Fibroblast of villous mesenchyme (primary cell): ENCODE results near the gene DLX2. TPM values are rescaled to one million over a fixed set of nuclear protein-coding genes. Genes with fewer than 3 reads are reported as not detected.
A peak's percentile ranks its signal among the peaks of the same experiment; 100 is the strongest.

Experiments
- DNase-seq: peaks from one replicate; pipeline ENCODE4 v3.0.0-alpha.2; 2010; ENCODE audit warnings: low read depth
- H3K4me3 ChIP-seq: 2 replicates; pipeline ENCODE4 v1.5.1; 2011; ENCODE audit warnings: low read depth, mild to moderate bottlenecking, low read length
- total RNA-seq: library from RNA; depleted of rRNA; stranded (reverse); fragments of >200 nt; gene quantifications from 2 replicates; pipeline ENCODE4 v1.2.3, GENCODE V29; 2012
- TF ChIP-seq, protein P1 (sequence below): IDR thresholded peaks from 2 replicates; pipeline ENCODE4 v1.5.1; 2012; ENCODE audit warnings: low read depth, mild to moderate bottlenecking, low read length; ENCODE audit not compliant: insufficient read depth

DLX2 gene
- total RNA-seq, 1 donor = under 0.01 TPM

DNA sequence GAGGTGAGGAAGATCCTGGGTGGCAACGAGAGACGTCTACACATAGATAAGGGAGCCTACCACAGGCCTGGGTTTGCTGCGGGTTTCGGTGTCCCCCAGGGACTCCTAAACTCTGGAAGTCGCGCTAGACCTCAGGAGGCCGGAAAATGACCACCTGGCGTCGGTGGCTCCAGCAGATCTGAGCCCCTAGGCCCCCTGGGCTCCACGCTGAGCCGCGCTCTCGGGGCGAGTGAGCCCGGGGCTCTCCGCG, 18.4 kb downstream of the DLX2 start:
- DNase-seq = no peak
- TF ChIP-seq, protein P1, sequence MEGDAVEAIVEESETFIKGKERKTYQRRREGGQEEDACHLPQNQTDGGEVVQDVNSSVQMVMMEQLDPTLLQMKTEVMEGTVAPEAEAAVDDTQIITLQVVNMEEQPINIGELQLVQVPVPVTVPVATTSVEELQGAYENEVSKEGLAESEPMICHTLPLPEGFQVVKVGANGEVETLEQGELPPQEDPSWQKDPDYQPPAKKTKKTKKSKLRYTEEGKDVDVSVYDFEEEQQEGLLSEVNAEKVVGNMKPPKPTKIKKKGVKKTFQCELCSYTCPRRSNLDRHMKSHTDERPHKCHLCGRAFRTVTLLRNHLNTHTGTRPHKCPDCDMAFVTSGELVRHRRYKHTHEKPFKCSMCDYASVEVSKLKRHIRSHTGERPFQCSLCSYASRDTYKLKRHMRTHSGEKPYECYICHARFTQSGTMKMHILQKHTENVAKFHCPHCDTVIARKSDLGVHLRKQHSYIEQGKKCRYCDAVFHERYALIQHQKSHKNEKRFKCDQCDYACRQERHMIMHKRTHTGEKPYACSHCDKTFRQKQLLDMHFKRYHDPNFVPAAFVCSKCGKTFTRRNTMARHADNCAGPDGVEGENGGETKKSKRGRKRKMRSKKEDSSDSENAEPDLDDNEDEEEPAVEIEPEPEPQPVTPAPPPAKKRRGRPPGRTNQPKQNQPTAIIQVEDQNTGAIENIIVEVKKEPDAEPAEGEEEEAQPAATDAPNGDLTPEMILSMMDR = no peak
- peak overlapping the region; percentile 59 for H3K4me3 ChIP-seq

DNA sequence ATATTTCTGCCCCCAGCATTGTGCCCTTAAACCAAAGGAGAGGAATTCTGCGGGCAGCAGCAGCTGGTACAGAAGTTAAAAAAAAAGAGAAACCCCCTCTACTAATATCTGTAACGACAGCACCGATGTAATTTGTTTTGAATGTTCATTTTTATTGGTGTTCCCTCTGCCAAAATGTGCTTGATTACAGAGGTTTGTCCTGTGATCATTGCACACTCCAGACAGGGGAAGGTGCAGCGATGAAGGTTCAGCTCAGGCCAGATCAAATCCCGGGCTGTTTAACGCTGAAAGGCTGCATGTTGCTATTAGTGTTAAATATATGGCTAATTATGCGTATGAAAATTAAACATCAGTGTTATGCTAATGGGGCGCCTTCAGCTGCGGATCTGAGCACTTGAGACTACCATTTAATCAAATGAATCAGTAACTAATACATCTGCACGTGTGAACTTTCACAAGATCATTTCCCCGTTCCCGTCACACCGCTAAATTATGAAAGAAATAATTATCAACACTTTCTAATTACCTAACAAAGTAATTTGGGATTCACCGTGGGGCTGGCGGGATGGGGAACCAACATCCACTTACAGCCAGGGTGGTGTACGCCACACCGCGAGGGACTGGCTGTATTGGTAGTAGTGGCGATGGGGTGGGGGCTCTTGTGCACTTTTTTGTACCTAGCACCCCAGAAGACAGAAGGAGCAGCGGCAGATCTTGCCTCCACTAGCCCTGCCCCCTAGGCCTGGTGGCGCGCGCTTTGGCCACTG, 18.9 kb downstream of the DLX2 start:
- DNase-seq = no peak
- no peak overlapping the region for H3K4me3 ChIP-seq
- TF ChIP-seq, protein P1 = no peak

DNA sequence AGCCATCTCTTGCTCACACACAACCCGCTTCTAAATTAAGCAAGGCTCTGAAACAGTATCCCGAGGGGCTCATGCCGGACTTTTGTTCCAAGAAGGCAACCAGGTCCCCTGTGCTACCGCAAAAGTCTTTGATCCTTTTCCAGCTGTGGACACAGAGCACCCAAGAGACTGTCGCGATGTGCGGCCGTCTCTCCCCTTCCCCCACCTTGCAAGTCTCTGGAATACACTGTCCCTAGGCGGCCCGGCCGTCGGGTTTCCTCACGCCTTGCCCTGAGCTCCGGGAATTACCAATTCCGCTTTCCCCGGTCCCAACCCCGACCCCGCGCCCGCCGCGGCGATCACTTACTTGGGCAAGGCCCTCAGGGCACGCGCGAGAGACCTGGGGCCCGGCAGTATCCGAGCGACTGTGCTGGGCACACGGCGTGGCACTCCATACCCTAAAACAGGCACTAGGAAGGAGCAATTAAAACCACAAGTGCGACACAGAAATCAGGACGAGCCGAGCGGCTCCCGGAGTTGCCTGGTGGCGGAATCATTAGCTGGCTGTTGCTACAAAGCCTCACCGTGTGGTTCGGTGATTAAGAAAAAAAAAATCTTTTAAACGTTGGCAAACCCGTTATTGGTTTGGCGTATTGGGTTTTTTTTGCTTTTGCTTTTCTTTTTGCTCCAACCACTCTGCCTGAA, 19.6 kb downstream of the DLX2 start:
- TF ChIP-seq, protein P1 = no peak
- no peak for DNase-seq
- H3K4me3 ChIP-seq = no peak overlapping the region

DNA sequence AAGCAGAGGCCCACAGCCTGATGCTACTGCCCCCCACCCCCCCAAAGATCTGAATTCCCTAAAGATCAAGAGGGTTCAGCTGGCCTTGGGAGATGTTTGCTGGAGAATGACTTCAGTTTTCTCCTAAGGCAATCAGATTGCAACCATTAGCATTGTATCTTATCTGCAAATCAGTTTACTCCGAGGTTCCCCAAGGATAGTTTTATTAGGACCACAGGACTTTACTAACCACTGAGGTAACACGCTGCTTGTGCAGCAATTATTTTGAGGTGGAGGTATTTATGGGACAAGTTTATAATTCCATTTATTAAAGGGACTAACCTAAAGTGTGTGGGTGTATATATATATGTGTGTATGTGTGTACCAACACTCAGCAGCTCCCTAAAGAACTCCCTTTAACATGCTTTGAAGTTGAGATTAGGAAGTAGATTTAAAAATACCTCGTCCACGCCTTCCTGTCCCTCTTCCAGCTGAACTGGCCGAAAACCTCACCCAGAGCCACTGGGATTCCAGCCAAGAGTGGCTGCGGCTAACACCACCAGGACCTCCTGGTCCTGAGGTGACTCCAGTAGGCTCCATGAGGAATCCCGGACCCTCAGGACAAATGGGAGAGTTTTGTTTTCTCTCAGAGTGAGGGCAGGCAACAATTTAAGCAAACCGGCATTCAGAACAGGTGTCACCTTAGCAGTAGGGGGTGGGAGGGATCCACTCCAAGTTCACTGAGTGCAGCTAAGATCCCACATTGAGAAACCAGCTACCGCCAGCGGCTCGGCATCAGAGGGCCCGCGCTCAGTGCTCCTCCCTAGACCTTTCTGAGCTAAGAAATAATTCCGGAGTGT, 20.4 kb downstream of the DLX2 start:
- no peak for DNase-seq
- no peak overlapping the region for H3K4me3 ChIP-seq
- TF ChIP-seq, protein P1 = no peak

DNA sequence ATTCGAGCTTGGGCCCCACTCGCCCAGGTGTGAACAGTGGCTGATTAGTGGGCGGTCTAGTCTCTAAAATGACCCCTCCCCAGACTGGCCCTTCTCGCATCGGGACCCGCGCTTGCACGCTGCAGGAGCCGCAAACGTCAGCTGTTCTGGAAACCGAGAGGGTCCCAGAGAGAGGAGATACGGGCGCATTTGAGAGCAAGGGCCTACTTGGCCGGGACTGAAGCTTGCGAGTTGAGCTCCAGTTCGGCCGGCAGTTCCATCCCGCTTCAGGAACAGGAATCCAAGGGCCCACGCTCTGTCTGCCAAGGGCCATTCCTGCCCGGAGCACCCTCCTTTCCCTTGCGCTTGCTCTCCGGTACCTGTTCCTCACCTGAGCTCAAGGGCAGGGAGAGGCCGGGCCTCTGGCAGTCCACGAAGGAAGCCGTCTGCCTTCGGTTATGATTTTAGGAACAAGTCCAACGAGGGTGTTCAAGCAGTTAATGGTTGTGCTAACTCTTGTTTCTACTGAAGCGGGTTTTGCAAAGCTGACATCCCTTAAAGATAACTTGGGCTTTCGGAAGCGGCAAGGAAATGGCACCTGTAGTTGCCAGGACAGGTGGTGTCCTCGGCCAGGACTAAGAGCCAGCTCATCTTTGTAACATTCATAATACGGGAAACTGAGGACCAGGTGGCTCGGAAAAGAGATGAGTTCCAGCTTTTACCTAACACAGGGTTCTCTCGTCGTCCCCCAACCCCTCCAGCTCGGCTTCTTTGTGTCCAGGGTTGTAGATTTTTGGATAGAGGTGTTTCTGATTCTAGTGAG, 21.3 kb downstream of the DLX2 start:
- no peak overlapping the region for H3K4me3 ChIP-seq
- TF ChIP-seq, protein P1 = no peak
- no peak for DNase-seq

DNA sequence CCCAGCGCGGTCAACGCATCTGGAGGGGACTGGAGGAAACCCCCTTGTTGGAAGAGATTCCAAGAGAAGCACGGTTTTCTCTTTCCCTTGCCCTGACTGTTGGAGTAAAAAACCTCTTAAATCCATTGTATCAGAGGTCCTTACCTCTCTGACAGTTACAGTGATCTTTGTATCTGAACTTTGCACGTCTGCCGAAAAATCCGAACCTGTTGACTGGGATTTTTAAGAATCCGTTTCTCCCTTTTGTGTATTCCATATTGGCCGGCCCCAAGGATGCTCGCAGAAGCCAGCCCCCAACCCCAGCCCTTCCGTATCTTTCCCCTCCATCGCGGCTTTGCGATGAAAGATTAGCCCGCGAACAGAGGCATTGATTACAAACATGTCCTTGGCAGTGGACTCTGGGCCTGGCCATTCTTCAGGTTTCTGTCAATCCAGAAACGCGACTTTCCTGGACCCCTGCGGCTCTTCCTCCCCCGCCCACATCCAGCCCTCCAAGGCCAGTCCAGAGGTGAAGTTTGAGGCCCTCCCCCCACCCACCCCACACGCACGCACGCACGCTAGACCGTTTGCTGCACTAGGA, 22.0 kb downstream of the DLX2 start:
- no peak for DNase-seq
- TF ChIP-seq, protein P1 = no peak
- no peak overlapping the region for H3K4me3 ChIP-seq
